ENCODE results near the gene CDK18. TPM values are rescaled to one million over a fixed set of nuclear protein-coding genes. Genes with fewer than 3 reads are reported as not detected.

CDK18 gene
- total and polyA plus RNA-seq, 9 of the 15 experiments (the other 6 are each of a cell fraction or from before 2014, with no cell fraction given) = 0.05 to 0.69 (median 0.17) TPM; not detected in 2

DNA sequence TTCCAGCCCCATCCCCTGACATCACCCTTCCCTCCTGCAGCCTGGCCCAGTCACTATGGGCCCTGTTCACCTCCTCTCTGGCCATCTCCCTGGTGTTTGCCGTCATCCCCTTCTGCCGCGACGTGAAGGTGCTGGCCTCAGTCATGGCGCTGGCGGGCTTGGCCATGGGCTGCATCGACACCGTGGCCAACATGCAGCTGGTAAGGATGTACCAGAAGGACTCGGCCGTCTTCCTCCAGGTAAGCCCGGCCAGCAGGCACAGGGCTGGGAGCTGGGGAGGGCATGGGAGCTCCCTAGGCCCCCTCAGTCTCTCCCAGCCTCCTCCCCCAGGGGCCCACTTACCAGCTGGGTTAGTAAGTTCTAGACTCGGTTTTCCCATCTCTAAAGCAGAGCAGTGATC, 75.2 kb downstream of the CDK18 start:
- BruUV-seq (replicated peaks) = no TSS peak
- Histone ChIP-seq H3K9me3 (replicated peaks; ENCODE audit: control insufficient read depth, insufficient read depth, low read depth, low read length) (no peaks in the 10 kb centered on the region), H3K4me1 (replicated peaks in 1 of 2; ENCODE audit: control insufficient read depth in 2 of 2, insufficient read depth in 2 of 2, low read length in 2 of 2) (peaks cover 0 to 6% of the 10 kb centered on the region in 2 experiments; a peak in 1 of 5 replicates), H3K4me2 (ENCODE audit: insufficient read depth, low read length) (no peak overlapping the region), H3K79me2 (ENCODE audit: control insufficient read depth, insufficient read depth, low read length) (no peaks in the 10 kb centered on the region), H3K9me1 (ENCODE audit: control insufficient read depth, insufficient read depth, low read length) (no peaks in the 10 kb centered on the region), H3K9ac (ENCODE audit: insufficient read depth in 1 of 2, low read depth in 2 of 2, low read length in 2 of 2) (no peak overlapping the region), H3K27me3 (ENCODE audit: control insufficient read depth in 2 of 2, insufficient read depth in 2 of 2, low read length in 2 of 2) (peaks cover 63 to 85% of the 10 kb centered on the region in 2 experiments), H3K27ac (ENCODE audit: extremely low read depth, low read depth, low read length) (no peak overlapping the region), H3K4me3 (no peak overlapping the region), H2AFZ (ENCODE audit: low read depth, low read length) (no peak overlapping the region), H4K20me1 (replicated peaks; ENCODE audit: control insufficient read depth, insufficient read depth, low read length) (peaks cover 45% of the 10 kb centered on the region), H3K36me3 (ENCODE audit: control insufficient read depth, insufficient read depth, low read length) (no peaks in the 10 kb centered on the region)
- intact Hi-C loops (cut with micrococcal nuclease) (no loop called here), in situ Hi-C loops (cut with MboI) (no loop called here)
- ATAC-seq (no peak), DNase-seq (ENCODE audit: extremely low read depth in 1 of 4, low spot score in 3 of 4) (no peak), FAIRE-seq (no peak)
- ChIA-PET POLR2A (interaction anchor here (0.6 to 1.4 kb wide), 3 partner anchors 12 to 349 kb away, joined by 3 read pairs; no protein-coding TSS in a partner anchor), CTCF (ENCODE audit: low intra/inter-chr PET ratio) (no interaction called here)
- TF ChIP-seq MAX (CRISPR knock-in tag; IDR thresholded peaks at IDR 0.05) (peak; percentile 11; the same call in 1 of the 2 replicates), SMAD2 (IDR thresholded peaks at IDR 0.05; ENCODE audit: low read depth, low read length) (no peak)
- TF ChIP-seq, protein P1, sequence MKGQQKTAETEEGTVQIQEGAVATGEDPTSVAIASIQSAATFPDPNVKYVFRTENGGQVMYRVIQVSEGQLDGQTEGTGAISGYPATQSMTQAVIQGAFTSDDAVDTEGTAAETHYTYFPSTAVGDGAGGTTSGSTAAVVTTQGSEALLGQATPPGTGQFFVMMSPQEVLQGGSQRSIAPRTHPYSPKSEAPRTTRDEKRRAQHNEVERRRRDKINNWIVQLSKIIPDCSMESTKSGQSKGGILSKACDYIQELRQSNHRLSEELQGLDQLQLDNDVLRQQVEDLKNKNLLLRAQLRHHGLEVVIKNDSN (CRISPR knock-in tag; IDR thresholded peaks at IDR 0.05) = peak; percentile 33; the same call in 1 of the 2 replicates
- 0% methylated on average over 12 of the region's 12 CpGs for WGBS (ENCODE audit: insufficient coverage, low coverage, missing lambda C conversion rate)
